NK-92 (cell line): ENCODE results near the gene SLC7A9.
"Not testable (repeated sequence)": the region's sequence is repeated elsewhere in the genome, so short reads cannot be mapped to it uniquely, and the experiment has no call there.

ENCODE experiments used
- DNase-seq: peaks from one replicate; lab custom pipeline; 2025; ENCODE audit not compliant: unreplicated experiment; lab: John Stamatoyannopoulos, UW

SLC7A9 gene

GRCh38 chr19:32885255-32885654 is 15.7 kb upstream of the SLC7A9 start:
- DNase-seq: not testable (repeated sequence)

GRCh38 chr19:32881766-32882165 is 12.2 kb upstream of the SLC7A9 start:
- DNase-seq: no peak

GRCh38 chr19:32880622-32881021 is 11.1 kb upstream of the SLC7A9 start:
- DNase-seq: no peak

- no peak for DNase-seq
Observed at GRCh38 chr19:32879741-32880140, 10.2 kb upstream of the SLC7A9 start.

- no peak for DNase-seq
Observed at GRCh38 chr19:32878988-32879387, 9.4 kb upstream of the SLC7A9 start.

GRCh38 chr19:32877977-32878745 is 8.6 kb upstream of the SLC7A9 start:
- DNase-seq: no peak

GRCh38 chr19:32877323-32877912 is 7.9 kb upstream of the SLC7A9 start:
- DNase-seq: no peak

GRCh38 chr19:32876919-32877285 is 7.3 kb upstream of the SLC7A9 start:
- no peak for DNase-seq

- DNase-seq: no peak
Observed at GRCh38 chr19:32876236-32876918, 6.8 kb upstream of the SLC7A9 start.

GRCh38 chr19:32875428-32875827 is 5.9 kb upstream of the SLC7A9 start:
- DNase-seq: no peak

GRCh38 chr19:32874605-32875004 is 5.0 kb upstream of the SLC7A9 start:
- DNase-seq: no peak

GRCh38 chr19:32873247-32873959 is 3.8 kb upstream of the SLC7A9 start:
- DNase-seq: no peak

- no peak for DNase-seq
Observed at GRCh38 chr19:32872391-32872790, 2.8 kb upstream of the SLC7A9 start.

GRCh38 chr19:32870981-32871451 is 1.4 kb upstream of the SLC7A9 start:
- DNase-seq: no peak

- no peak for DNase-seq
Observed at GRCh38 chr19:32869966-32870573, 503 bp upstream of the SLC7A9 start.

- DNase-seq: no peak
Observed at GRCh38 chr19:32868206-32868950, 1.2 kb downstream of the SLC7A9 start.

GRCh38 chr19:32867436-32867835 is 2.1 kb downstream of the SLC7A9 start:
- not testable (repeated sequence) for DNase-seq

- no peak for DNase-seq
Observed at GRCh38 chr19:32866564-32867265, 2.9 kb downstream of the SLC7A9 start.

GRCh38 chr19:32866061-32866460 is 3.5 kb downstream of the SLC7A9 start:
- no peak for DNase-seq

GRCh38 chr19:32865326-32865725 is 4.2 kb downstream of the SLC7A9 start:
- no peak for DNase-seq
